GM13977 (cell line): ENCODE results near the gene RITA1.

Experiments used
- DNase-seq: peaks from one replicate; pipeline ENCODE4 v3.0.0; 2012; ENCODE audit warnings: low spot score
- in situ Hi-C: fragments of 300-500 bp; cut with MboI; formaldehyde crosslinking; loops from one replicate; pipeline ENCODE4 v1.12.0; 2022; ENCODE audit warnings: low sequenced_read_pairs, low pct_unique_long_range_greater_than_20kb, mixed read lengths, inconsistent platforms; ENCODE audit not compliant: unreplicated experiment
- TF ChIP-seq, protein P1 (sequence below): IDR thresholded peaks from 2 replicates; pipeline ENCODE4 v1.5.1; 2012; ENCODE audit warnings: mild to moderate bottlenecking, control low read depth; ENCODE audit not compliant: insufficient read depth; ENCODE audit errors: extremely low read depth, missing control alignments

The RITA1 gene

GRCh38 chr12:113162102-113163029, 23.2 kb upstream of the RITA1 start:
- DNase-seq, result no peak
- TF ChIP-seq, protein P1, sequence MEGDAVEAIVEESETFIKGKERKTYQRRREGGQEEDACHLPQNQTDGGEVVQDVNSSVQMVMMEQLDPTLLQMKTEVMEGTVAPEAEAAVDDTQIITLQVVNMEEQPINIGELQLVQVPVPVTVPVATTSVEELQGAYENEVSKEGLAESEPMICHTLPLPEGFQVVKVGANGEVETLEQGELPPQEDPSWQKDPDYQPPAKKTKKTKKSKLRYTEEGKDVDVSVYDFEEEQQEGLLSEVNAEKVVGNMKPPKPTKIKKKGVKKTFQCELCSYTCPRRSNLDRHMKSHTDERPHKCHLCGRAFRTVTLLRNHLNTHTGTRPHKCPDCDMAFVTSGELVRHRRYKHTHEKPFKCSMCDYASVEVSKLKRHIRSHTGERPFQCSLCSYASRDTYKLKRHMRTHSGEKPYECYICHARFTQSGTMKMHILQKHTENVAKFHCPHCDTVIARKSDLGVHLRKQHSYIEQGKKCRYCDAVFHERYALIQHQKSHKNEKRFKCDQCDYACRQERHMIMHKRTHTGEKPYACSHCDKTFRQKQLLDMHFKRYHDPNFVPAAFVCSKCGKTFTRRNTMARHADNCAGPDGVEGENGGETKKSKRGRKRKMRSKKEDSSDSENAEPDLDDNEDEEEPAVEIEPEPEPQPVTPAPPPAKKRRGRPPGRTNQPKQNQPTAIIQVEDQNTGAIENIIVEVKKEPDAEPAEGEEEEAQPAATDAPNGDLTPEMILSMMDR, result no peak
- in situ Hi-C loops, result no loop called here

- no peak for DNase-seq
- in situ Hi-C loops, result no loop called here
- TF ChIP-seq, protein P1, result no peak
Observed at GRCh38 chr12:113163030-113163360, 22.5 kb upstream of the RITA1 start.

DNA sequence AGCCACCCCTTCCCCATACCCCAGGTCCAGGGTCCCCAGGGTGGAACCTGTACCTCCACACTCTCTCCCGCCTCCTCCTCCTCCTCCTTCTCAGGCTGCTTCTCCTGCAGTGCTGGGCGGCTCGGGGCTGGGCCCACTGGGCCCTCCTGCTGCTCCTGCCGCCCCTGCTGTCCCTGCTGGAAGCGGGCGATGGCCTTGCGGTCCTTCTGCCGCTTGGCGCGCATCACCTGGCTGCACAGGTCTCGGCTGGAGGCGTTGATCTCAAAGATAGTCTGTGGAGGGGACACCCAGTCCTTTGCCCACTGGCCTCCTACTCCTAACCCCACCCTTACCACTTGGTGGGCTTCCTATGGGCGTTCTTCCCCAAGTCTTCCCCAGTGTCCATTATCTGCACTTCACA, 21.5 kb upstream of the RITA1 start:
- in situ Hi-C loops, result no loop called here
- TF ChIP-seq, protein P1, result no peak
- DNase-seq, result no peak

GRCh38 chr12:113165521-113166450, 19.7 kb upstream of the RITA1 start:
- TF ChIP-seq, protein P1, result no peak
- in situ Hi-C loops, result no loop called here
- DNase-seq, result no peak

GRCh38 chr12:113167868-113168267, 17.7 kb upstream of the RITA1 start:
- TF ChIP-seq, protein P1, result no peak
- in situ Hi-C loops, result no loop called here
- no peak for DNase-seq

DNA sequence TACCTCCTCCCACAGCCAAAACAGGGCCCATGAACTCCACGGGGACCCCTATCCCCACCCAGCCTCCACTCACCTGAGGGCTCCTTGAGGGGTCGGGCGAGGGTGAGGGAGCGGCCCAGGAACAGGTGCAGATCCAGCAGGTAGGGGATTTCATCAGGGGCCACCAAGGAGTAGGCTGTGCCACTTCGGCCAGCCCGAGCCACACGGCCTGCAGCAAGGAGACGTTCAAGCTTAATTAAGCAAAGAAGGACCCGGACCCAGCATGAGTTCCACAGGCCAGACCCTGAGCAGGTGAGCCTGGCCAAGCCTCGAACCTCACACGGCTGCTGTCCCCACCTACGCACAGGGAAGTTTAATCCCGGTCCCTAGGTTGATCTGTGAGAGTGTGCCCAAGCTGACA, 15.8 kb upstream of the RITA1 start:
- TF ChIP-seq, protein P1, result no peak
- in situ Hi-C loops, result no loop called here
- no peak for DNase-seq
